ENCODE results near the gene PSTPIP1. TPM values are rescaled to one million over a fixed set of nuclear protein-coding genes. Genes with fewer than 3 reads are reported as not detected.
A peak's percentile ranks its signal among the peaks of the same experiment; 100 is the strongest.

The PSTPIP1 gene
- total RNA-seq, 1 experiment from 2014 or later = not detected

DNA sequence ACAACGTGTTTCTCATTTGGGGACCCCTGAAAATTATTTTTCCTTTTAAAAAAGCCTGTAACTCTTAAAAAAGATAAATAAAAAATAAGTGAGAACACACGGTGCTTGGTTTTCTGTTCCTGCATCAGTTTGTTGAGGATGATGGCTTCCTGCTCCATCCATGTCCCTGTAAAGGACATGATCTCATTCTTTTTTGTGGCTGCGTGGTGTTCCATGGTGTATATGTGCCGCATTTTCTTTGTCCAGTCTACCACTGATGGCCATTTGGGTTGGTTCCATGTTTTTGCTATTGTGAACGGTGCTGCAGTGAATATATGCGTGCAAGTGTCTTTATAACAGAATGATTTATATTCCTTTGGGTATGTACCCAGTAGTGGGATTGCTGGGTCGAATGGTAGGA is 73.7 kb downstream of the PSTPIP1 start:
- DNase-seq (ENCODE audit: low read depth) = no peak

DNA sequence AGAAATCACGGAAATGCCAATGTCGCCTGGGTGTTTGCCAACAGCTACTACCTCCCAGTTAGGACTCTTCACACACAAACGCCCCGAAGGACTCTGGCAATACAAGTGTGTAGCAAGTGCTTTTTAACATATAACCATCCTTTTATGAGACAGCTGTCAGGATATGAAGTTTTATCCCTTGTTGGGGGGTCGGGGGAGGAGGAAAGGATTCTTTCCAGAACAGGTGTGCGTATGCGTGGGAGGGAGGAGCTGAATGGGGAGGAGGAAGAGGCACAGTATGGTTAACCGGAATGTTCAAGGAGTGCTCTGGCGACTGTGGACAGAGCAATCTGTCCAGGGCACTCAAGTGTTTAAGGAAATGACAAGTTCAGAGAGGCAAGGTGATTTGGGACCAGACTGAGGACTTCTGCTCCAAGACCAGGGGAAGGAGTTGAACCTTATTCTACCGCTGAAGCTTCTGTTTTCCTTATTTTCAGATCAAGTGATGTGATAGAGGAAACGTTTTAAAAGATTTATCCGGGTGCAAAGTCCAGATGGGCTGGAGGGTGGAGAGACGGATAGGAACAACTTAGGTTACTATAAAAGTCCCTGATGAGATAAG is 74.7 kb downstream of the PSTPIP1 start:
- no peak for DNase-seq (ENCODE audit: low read depth)

DNA sequence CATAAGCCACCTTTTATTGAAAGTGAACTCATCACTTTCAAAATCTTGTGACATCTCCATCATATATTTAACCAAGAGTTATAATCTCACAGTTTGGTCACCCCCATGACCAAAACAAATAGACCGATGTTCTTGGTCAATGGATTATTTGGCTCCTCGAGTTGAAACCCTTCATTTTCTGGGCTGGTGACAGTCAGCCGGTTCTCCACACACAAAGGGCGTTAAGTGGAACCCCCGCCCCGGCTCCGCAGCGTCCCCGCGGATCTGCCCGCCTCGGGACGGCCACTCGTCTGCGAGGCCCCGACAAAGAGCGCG is 75.2 kb downstream of the PSTPIP1 start:
- no peak for DNase-seq (ENCODE audit: low read depth)

DNA sequence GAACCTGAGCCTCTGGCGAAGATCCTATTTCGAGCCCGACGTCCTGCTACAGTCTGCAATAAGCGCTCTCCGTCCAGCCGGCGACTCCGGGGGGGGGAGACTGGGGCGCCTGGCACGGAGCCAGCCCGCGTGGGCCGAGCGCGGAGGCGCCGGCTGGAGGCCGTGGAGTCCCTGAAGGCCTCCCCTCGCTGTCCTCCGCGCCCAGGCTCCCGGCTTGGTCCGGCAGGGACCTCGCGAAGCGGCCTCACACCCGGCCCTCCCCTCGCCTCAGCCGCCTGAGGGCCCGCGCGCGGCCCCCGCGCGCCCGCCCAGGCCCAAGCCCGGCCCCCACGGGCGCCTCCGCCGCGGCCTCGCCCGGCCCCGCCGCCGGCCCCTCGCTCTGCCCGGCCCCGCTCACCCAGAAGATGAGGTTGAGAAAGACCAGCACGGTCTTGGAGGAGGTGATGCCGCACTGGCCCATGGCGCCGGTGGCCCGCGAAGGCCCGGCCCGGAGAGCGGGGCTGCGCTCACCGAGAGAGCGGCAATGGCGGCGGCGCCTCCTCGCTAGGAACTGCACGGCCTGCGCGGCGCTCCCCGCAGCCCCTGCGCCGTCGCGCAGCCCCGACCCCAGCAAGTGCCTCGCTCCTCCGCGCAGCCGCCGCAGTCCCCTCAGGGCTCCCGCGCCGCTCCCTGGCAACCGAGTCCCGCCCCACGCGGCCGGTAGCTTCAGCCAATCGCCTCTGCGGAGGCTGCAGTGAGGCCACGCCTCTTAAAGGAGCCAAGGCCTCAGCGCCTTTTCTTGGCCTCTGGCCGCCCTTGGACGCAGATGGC is 75.8 kb downstream of the PSTPIP1 start, which contains the start of gene TSPAN3:
Gene TSPAN3, minus strand, starts transcription at position 615 of the 810 bp plus-strand sequence. Its CDS starts 155 bp downstream, at position 460.
- peak; percentile 86 for DNase-seq (ENCODE audit: low read depth)

DNA sequence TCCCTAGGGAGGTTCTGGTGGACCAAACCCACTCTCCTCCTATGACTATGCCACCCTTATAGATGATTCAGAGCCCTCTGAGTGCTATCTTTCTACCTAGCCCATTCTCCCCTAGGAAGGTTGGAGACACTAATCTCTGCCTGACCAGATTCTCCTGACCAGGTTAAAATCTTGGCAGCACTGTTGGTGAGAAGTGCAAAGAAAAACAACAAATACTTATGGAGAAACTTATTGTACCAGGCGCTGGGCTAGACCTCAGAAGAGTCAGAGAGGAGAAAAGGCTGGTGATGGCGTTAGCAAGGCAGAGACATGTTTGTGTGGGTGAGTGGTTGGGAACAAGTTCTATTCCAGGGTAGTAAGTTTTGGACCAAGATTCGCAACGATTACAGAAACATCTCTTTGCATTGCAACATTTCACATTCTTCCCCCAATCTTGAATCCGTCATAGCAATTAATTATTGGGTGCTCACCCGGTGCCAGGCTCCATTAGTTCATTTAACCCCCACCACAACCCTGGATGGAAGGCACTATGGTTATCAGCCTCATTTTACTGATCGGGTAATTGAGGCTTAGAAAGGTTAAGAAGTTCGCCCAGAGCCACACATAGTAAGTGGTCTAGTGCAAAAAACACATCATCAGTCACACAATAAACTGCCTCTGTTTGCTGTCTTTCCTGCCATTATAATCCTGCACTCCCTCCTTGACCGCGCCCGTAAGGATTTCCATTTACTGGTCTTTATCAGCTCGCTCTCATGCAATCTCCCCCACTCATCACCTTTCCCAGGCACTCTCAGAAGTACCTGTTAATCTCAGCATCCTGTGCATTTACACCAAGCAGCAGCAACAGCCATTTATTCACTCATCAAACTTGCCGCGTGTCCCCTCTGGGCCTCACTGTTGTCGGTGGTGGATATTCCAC is 76.6 kb downstream of the PSTPIP1 start:
- no peak for DNase-seq (ENCODE audit: low read depth)

DNA sequence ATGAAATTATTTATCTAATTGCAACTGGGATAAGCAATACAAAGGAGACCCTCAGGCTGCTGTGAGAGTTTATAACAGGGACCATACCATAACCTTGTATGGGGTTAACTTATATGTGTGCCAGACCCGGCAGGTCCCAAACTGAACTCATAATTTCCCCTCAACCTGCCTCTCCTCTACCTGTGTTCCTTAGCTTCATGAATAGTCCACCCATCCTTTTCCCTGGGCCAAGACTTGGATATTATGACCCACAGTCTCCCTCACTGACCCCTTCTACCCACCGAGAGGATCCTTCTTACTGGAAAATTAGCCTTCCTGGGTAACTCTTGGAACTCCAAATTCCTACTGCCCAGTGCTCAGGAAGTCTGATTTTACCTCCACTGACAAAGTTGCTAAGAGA is 79.4 kb downstream of the PSTPIP1 start:
- no peak for DNase-seq (ENCODE audit: low read depth)

DNA sequence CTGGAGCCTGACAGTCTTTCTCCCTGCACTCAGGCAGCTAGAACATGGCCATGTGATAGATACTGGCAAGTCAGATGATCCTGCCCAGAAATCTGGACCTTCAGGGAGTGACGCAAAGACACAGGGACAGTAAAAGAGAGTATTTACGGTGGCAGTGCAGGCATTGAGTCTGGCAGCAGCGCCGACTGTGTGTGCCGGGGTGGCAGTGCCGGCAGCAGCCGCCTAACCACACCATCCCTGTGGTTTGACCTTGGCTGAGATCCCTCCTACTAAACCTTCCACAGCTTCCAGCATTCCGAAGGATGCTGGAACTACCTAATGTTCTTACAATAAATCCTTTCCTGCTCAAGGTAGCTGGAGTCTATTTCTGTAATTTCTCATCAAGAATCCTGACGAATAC is 80.6 kb downstream of the PSTPIP1 start:
- DNase-seq (ENCODE audit: low read depth) = peak; percentile 82

DNA sequence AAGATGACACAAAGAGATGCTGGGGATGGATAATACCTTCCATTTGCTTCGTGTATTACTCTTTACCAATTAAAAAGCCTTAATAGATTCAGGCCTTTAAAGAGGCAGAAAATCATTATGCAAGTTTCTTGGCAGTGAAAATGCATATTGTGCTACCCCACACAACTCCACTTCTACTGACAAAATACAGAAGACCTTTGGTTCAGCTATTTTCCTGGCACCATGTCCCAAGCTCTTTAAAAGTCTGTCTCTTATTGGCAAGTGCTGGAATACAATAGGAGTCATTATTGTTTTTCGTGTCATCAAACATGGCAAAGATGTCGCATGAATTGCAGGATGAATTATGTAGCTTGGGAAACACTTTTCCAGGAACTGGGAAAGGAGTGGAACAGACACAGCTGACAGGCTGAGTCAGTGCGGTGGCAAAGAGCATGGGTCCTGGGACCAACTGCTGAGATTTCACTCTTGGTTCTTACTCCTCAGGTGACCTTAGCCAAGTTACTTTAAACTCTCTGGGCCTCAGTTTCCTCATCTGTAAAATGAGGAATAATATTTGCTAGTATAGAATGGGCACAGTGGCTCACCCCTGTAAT is 81.5 kb downstream of the PSTPIP1 start:
- DNase-seq (ENCODE audit: low read depth) = no peak

DNA sequence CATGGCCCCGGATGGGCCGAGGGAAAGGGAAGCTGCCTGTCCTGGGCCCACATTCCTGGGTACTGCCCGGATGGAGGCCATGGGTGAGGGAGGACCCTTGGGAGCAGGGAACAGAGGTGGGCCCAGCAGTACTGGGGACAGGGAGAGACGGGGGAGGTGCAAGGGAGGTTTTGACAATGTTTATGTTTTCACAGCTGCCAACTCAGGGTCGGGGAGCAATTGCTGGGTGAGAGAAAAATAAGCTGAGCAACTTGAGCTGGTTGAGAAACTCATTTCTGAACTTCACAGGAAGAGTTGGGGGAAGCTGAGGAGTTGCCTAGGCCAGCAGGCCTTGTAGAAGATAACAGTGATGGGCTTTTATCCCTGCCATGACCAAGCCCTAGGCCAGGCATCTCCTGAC is 87.0 kb downstream of the PSTPIP1 start:
- no peak for DNase-seq (ENCODE audit: low read depth)

DNA sequence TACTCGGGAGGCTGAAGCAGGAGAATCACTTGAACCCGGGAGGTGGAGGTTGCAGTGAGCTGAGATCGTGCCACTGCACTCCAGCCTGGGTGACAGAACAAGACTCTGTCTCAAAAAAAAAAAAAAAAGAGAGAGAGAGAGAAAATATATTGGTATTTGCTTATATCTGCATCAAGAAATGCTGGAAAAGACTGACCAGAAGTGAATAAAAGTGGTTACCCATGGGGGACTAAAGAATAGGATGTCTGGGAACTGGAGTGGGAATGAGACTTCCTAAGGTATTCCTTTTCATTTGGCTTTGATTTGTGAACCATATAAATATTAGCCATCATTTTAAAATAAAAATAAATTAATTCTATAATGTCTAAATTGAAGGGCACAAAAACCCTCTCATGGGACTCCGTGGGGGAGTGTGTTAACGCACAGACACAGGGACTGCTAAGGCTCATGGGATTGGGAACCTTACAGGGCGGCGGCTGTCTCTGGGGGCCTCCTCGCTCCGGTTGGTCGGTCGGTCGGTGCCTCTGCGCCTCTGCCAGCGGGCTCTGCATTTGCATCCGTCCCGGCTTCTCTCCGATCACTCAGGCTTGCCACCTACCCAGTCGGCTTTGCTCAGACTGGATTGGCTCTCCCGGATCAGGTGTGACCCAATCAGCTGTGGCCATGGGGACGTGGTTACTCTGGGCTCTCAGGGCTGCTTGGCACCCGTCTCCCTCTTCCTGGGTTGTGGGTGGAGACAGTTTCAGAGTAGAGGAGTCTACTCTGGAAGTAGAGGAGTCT is 88.6 kb downstream of the PSTPIP1 start:
- no peak for DNase-seq (ENCODE audit: low read depth)

DNA sequence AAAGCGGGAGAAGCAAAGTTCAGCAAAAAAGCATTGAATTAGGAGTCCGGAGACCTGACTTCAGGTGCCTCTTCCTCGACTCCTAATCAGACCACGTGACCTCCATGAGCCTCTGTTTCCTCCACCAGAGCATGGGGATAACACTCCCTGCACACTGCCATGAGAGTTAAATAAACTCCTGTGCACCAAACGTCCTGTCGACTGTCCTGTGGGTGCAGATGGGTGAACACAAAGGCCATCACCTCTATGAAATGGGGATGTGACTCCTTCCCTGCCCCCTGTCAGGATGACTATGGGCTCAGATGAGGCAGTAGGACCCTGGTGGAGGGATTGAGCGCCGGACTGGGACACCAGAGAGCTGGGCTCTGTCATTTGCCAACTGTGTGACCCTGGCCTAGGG is 89.5 kb downstream of the PSTPIP1 start:
- DNase-seq (ENCODE audit: low read depth) = no peak

DNA sequence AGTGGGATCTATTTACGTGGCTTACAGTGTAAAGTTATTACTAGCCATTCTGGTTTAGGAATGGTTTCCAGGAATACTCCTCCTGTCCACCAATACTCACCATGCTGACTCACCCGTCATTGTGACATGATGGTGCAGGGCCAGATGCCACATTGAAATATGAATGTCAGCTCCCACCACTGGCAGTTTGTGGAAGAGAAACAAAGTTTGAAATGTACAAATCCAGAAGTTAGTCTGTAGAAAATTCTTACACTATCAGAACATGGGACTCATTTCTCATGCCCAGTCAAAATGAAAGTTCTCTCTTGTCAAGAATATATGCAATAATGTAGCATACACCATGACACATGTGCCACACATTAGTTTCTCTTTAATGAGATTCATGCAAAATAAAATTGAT is 90.4 kb downstream of the PSTPIP1 start:
- DNase-seq (ENCODE audit: low read depth) = peak; percentile 46

Small RNAs within 50 kb of the gene (small RNA-seq; reads per million reads assigned to genes)
- not detected for gene RN7SL278P

Other genes with a start within 250 kb of the PSTPIP1 start
- gene SCAPER, start 89.8 kb upstream of the PSTPIP1 start, total RNA-seq (2014; rRNA removed; shearing (Covaris generic)) = 4.3 and 6.2 TPM in 2 replicates
- gene RCN2, start 63.4 kb upstream of the PSTPIP1 start, total RNA-seq (2014; rRNA removed; shearing (Covaris generic)) = 57.0 and 67.7 TPM in 2 replicates
- gene TSPAN3, start 76.0 kb downstream of the PSTPIP1 start, total RNA-seq (2014; rRNA removed; shearing (Covaris generic)) = 187 and 216 TPM in 2 replicates

Data from HT1080 (cell line).